GM10248 (cell line): Measurements from ENCODE around the gene TRAPPC13.
"Not testable (repeated sequence)": the region's sequence is repeated elsewhere in the genome, so short reads cannot be mapped to it uniquely, and the experiment has no call there.

Experiments
- CTCF ChIA-PET: fragments of 300-600 bp; sonication (Branson Sonifier 250); formaldehyde crosslinking; extraction: SDS; loops from one replicate; lab custom pipeline; 2021; ENCODE audit warnings: antibody characterized with exemption; lab: Yijun Ruan, JAX
- POLR2A ChIA-PET: fragments of 350-650 bp; sonication (Branson Sonifier 250); formaldehyde crosslinking; extraction: SDS; loops from one replicate; lab custom pipeline; 2020; ENCODE audit warnings: antibody characterized with exemption; lab: Yijun Ruan, JAX
- DNase-seq: peaks from one replicate; pipeline ENCODE4 v3.0.0; 2012; ENCODE audit errors: extremely low spot score
- CTCF ChIP-seq: IDR thresholded peaks from 2 replicates; pipeline ENCODE4 v1.5.1; 2012; ENCODE audit warnings: mild to moderate bottlenecking, low read depth; ENCODE audit errors: extremely low read depth, missing control alignments, control extremely low read depth

TRAPPC13 gene

GRCh38 chr5:65620021-65620420 is 4.8 kb upstream of the TRAPPC13 start:
- DNase-seq: no peak
- POLR2A ChIA-PET: no interaction called here
- TF ChIP-seq CTCF: no peak
- CTCF ChIA-PET: interaction anchor here (2.8 kb wide), 1 partner anchor 11 kb away, joined by 7 read pairs; no protein-coding TSS in a partner anchor

GRCh38 chr5:65621961-65622360 is 2.9 kb upstream of the TRAPPC13 start:
- DNase-seq, CTCF ChIA-PET, POLR2A ChIA-PET: not testable (repeated sequence)

- no peak for DNase-seq
- CTCF ChIA-PET: interaction anchor here (1.1 to 2.1 kb wide), 4 partner anchors 11 to 54 kb away, joined by 3 to 7 read pairs (median 5); no protein-coding TSS in a partner anchor
- TF ChIP-seq CTCF: no peak
- POLR2A ChIA-PET: no interaction called here
Observed at GRCh38 chr5:65623482-65623881, 1.3 kb upstream of the TRAPPC13 start.

- POLR2A ChIA-PET: no interaction called here
- CTCF ChIA-PET: interaction anchor here (1.1 to 2.1 kb wide), 4 partner anchors 10 to 54 kb away, joined by 3 to 7 read pairs (median 5); no protein-coding TSS in a partner anchor
- TF ChIP-seq CTCF: no peak
- DNase-seq: peak; percentile 89
Observed at GRCh38 chr5:65624025-65624570, 729 bp upstream of the TRAPPC13 start, which contains the start of gene TRIM23. Gene TRIM23 (minus strand): TSS chr5:65624333. CDS start chr5:65624274, 59 bp downstream.

GRCh38 chr5:65625743-65626142 is 916 bp downstream of the TRAPPC13 start:
- no peak for DNase-seq
- TF ChIP-seq CTCF: no peak
- ChIA-PET POLR2A (interaction anchor here (0.7 kb wide), 1 partner anchor 1212 kb away, joined by 3 read pairs; no protein-coding TSS in a partner anchor), CTCF (interaction anchor here (1.2 kb wide), 1 partner anchor 25 kb away, joined by 3 read pairs; no protein-coding TSS in a partner anchor)

- TF ChIP-seq CTCF: no peak
- ChIA-PET POLR2A (no interaction called here), CTCF (interaction anchor here (3.4 kb wide), 1 partner anchor 11 kb away, joined by 18 read pairs; no protein-coding TSS in a partner anchor)
- no peak for DNase-seq
Observed at GRCh38 chr5:65630981-65631380, 6.2 kb downstream of the TRAPPC13 start.

- no peak for TF ChIP-seq CTCF
- DNase-seq: no peak
- ChIA-PET CTCF (interaction anchor here (1.8 to 3.6 kb wide), 2 partner anchors 9 to 13 kb away, joined by 4 to 18 read pairs; no protein-coding TSS in a partner anchor), POLR2A (no interaction called here)
Observed at GRCh38 chr5:65640240-65640639, 15.4 kb downstream of the TRAPPC13 start.
